MM.1S (cell line): Measurements from ENCODE around the gene CCDC102A.

Experiments used
- EZH2 ChIP-seq: fragments of 300-600 bp; sonication (generic); optimal IDR thresholded peaks from 2 replicates; pipeline ENCODE3; 2017; ENCODE audit warnings: low read depth, mild to moderate bottlenecking, antibody characterized with exemption, low read length, mixed read lengths
- EZH2phosphoT487 ChIP-seq: fragments of 300-600 bp; sonication (generic); IDR thresholded peaks from 2 replicates; pipeline ENCODE4 v1.6.1; 2018; ENCODE audit warnings: antibody characterized with exemption, low read length
- TF ChIP-seq, protein P1 (sequence below): fragments of 300-600 bp; sonication (generic); IDR thresholded peaks from 2 replicates; pipeline ENCODE4 v1.5.1; 2016; ENCODE audit warnings: antibody characterized with exemption, low read length, mixed read lengths

GRCh38 chr16:57483725-57484514 is 52.5 kb downstream of the CCDC102A start:
- TF ChIP-seq, protein P1, sequence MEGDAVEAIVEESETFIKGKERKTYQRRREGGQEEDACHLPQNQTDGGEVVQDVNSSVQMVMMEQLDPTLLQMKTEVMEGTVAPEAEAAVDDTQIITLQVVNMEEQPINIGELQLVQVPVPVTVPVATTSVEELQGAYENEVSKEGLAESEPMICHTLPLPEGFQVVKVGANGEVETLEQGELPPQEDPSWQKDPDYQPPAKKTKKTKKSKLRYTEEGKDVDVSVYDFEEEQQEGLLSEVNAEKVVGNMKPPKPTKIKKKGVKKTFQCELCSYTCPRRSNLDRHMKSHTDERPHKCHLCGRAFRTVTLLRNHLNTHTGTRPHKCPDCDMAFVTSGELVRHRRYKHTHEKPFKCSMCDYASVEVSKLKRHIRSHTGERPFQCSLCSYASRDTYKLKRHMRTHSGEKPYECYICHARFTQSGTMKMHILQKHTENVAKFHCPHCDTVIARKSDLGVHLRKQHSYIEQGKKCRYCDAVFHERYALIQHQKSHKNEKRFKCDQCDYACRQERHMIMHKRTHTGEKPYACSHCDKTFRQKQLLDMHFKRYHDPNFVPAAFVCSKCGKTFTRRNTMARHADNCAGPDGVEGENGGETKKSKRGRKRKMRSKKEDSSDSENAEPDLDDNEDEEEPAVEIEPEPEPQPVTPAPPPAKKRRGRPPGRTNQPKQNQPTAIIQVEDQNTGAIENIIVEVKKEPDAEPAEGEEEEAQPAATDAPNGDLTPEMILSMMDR = no peak
- no peak for TF ChIP-seq EZH2phosphoT487
- no peak for TF ChIP-seq EZH2
